GM12878 (cell line): Measurements from ENCODE around the gene ATP1B1. TPM values are rescaled to one million over a fixed set of nuclear protein-coding genes. Genes with fewer than 3 reads are reported as not detected.
A peak's percentile ranks its signal among the peaks of the same experiment; 100 is the strongest.

Experiments
- BHLHE40 ChIP-seq, 2 experiments: fragments of 450-650 bp in 1 of 2; IDR thresholded peaks; 2 replicates each; pipeline ENCODE4 v1.6.1; 2011 to 2017; ENCODE audit warnings: low read depth in 2 of 2, borderline replicate concordance in 1 of 2, improper control_type of control experiment in 1 of 2, low read length in 1 of 2, mild to moderate bottlenecking in 1 of 2
- CBX3 ChIP-seq: fragments of 200-600 bp; sonication (generic); IDR thresholded peaks from 2 replicates; pipeline ENCODE4 v1.6.1; 2016; ENCODE audit warnings: low read depth, borderline replicate concordance
- CREB1 ChIP-seq: IDR thresholded peaks from 2 replicates; pipeline ENCODE4 v1.6.1; 2012; ENCODE audit warnings: low read depth, mild to moderate bottlenecking, inconsistent platforms
- EED ChIP-seq: sonication (generic); IDR thresholded peaks from 2 replicates; pipeline ENCODE4 v1.6.1; 2016; ENCODE audit warnings: antibody characterized with exemption, low read depth
- EP300 ChIP-seq, 2 experiments: fragments of 150-350 bp in 1 of 2; IDR thresholded peaks; 2 replicates each; pipeline ENCODE4 v1.6.1; 2011 to 2012; ENCODE audit warnings: low read depth in 2 of 2, low read length in 2 of 2, borderline replicate concordance in 1 of 2, improper control_type of control experiment in 1 of 2, inconsistent platforms in 1 of 2; ENCODE audit not compliant: control insufficient read depth in 1 of 2
- ESRRA ChIP-seq: IDR thresholded peaks from 2 replicates; pipeline ENCODE4 v1.6.1; 2012; ENCODE audit warnings: mild to moderate bottlenecking, low read length, improper control_type of control experiment
- JUNB ChIP-seq: IDR thresholded peaks from 2 replicates; pipeline ENCODE4 v1.6.1; 2016; ENCODE audit warnings: antibody characterized with exemption, mild to moderate bottlenecking
- JUND ChIP-seq: IDR thresholded peaks from 2 replicates; pipeline ENCODE4 v1.6.1; 2012; ENCODE audit warnings: low read depth, mild to moderate bottlenecking, low read length, improper control_type of control experiment, moderate library complexity
- LARP7 ChIP-seq: fragments of 450-650 bp; IDR thresholded peaks from 2 replicates; pipeline ENCODE4 v1.6.1; 2017; ENCODE audit warnings: mild to moderate bottlenecking
- MEF2A ChIP-seq: IDR thresholded peaks from 2 replicates; pipeline ENCODE4 v1.6.1; 2011; ENCODE audit warnings: low read depth, mild to moderate bottlenecking, low read length, moderate library complexity; ENCODE audit not compliant: insufficient read depth
- NFIC ChIP-seq: IDR thresholded peaks from 2 replicates; pipeline ENCODE4 v1.6.1; 2012; ENCODE audit warnings: low read depth, mild to moderate bottlenecking, inconsistent platforms, low read length, moderate library complexity
- RCOR1 ChIP-seq: conservative IDR thresholded peaks from 2 replicates; pipeline ENCODE4 v1.6.1; 2012; ENCODE audit warnings: low read depth, low read length, improper control_type of control experiment
- polyA plus RNA-seq, 11 experiments: library from polyadenylated mRNA; depleted of rRNA in 4 of 11; unstranded in 6 of 11; stranded (reverse) in 5 of 11; fragments of >200 nt; fragmentation: Nextera tagmentation in 4 of 11; fragmentation: Illumina TruSeq in 1 of 11; extraction: Ambion mirVana in 4 of 11; extraction: Trizol in 1 of 11; gene quantifications; 1 replicate in 1 of 11; 2 replicates in 10 of 11; pipeline versions ENCODE4 v1.2.1 to v1.2.3, GENCODE V29; 2011 to 2016; ENCODE audit warnings: inconsistent platforms in 2 of 11, missing spikeins in 2 of 11, low read depth in 1 of 11
- total RNA-seq, 4 experiments: library from RNA; depleted of rRNA in 3 of 4; stranded (reverse); fragments of >200 nt in 3 of 4; fragmentation: Illumina TruSeq in 1 of 4; extraction: Trizol in 1 of 4; gene quantifications; 2 replicates each; pipeline versions ENCODE4 v1.2.1 to v1.2.3, GENCODE V29; 2013 to 2021
- TF ChIP-seq, protein P1 (sequence below): fragments of 450-650 bp; conservative IDR thresholded peaks from 2 replicates; pipeline ENCODE4 v1.6.1; 2017; ENCODE audit warnings: mild to moderate bottlenecking, moderate library complexity
- TF ChIP-seq, protein P2 (sequence below): IDR thresholded peaks from 2 replicates; pipeline ENCODE4 v1.6.1; 2011; ENCODE audit warnings: borderline replicate concordance, low read depth, mild to moderate bottlenecking, moderate library complexity, low read length; ENCODE audit not compliant: insufficient read depth, poor library complexity, severe bottlenecking
- TF ChIP-seq, protein P3 (sequence below): fragments of 450-650 bp; IDR thresholded peaks from 2 replicates; pipeline ENCODE4 v1.6.1; 2017; ENCODE audit warnings: mild to moderate bottlenecking, moderate library complexity
- TF ChIP-seq, protein P4 (sequence below): fragments of 450-650 bp; IDR thresholded peaks from 2 replicates; pipeline ENCODE4 v1.6.1; 2017; ENCODE audit warnings: mild to moderate bottlenecking, moderate library complexity

The ATP1B1 gene
- total and polyA plus RNA-seq, 10 of the 15 experiments (the other 5 are each of a cell fraction or from before 2014, with no cell fraction given), result 0.84 to 14.0 (median 1.4) TPM

DNA sequence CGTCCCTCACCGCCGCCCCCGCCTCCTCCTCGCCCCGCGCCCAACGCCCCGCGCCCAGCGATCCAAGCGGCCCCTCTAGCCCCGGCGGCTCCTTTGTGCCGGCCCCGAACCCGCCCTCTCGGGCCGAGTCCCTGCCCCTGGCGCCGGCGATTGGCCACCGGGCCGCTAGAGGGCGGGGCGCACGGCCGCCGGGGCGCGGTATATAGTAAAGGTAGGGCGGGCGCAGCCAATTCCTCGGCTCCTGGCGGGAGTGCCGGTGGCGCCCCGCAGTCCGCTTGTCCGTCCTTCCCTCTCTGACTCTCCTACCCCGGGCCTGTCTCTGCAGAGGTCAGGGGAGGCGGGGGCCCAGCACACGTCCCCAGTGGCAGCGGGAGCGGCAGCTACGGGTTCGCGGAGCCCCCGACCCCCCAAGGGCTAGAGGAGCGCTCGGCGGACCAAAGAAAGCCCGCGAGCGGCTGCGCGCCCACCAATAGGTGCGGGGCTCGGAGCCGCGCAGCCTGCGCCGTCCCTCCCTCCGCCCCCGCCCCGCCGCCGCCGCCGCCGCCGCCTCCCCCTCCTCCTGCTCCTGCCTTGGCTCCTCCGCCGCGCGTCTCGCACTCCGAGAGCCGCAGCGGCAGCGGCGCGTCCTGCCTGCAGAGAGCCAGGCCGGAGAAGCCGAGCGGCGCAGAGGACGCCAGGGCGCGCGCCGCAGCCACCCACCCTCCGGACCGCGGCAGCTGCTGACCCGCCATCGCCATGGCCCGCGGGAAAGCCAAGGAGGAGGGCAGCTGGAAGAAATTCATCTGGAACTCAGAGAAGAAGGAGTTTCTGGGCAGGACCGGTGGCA, at the start of gene ATP1B1 (continued):
- TF ChIP-seq CREB1 (no peak), NFIC (no peak), CBX3 (no peak), BHLHE40 (IDR thresholded peaks at IDR 0.05; ENCODE audit: borderline replicate concordance in 1 of 2, low read depth in 2 of 2, low read length in 1 of 2) (peak in 1 of 2 experiments; percentile 19; a peak in 1 of 4 replicates), MEF2A (no peak), EED (0 out of 2 replicates have a peak, but pooled peaks have one; percentile 16), ESRRA (no peak), RCOR1 (no peak), EP300 (IDR thresholded peaks at IDR 0.05; ENCODE audit: borderline replicate concordance in 1 of 2, control insufficient read depth in 1 of 2, low read depth in 2 of 2, low read length in 2 of 2) (no peak), JUNB (no peak), LARP7 (peak; percentile 15; the same call in 1 of the 2 replicates), JUND (no peak)
- TF ChIP-seq, protein P1, sequence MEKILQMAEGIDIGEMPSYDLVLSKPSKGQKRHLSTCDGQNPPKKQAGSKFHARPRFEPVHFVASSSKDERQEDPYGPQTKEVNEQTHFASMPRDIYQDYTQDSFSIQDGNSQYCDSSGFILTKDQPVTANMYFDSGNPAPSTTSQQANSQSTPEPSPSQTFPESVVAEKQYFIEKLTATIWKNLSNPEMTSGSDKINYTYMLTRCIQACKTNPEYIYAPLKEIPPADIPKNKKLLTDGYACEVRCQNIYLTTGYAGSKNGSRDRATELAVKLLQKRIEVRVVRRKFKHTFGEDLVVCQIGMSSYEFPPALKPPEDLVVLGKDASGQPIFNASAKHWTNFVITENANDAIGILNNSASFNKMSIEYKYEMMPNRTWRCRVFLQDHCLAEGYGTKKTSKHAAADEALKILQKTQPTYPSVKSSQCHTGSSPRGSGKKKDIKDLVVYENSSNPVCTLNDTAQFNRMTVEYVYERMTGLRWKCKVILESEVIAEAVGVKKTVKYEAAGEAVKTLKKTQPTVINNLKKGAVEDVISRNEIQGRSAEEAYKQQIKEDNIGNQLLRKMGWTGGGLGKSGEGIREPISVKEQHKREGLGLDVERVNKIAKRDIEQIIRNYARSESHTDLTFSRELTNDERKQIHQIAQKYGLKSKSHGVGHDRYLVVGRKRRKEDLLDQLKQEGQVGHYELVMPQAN, result peak; percentile 48
- TF ChIP-seq, protein P2, sequence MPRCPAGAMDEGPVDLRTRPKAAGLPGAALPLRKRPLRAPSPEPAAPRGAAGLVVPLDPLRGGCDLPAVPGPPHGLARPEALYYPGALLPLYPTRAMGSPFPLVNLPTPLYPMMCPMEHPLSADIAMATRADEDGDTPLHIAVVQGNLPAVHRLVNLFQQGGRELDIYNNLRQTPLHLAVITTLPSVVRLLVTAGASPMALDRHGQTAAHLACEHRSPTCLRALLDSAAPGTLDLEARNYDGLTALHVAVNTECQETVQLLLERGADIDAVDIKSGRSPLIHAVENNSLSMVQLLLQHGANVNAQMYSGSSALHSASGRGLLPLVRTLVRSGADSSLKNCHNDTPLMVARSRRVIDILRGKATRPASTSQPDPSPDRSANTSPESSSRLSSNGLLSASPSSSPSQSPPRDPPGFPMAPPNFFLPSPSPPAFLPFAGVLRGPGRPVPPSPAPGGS, result no peak
- TF ChIP-seq, protein P3, sequence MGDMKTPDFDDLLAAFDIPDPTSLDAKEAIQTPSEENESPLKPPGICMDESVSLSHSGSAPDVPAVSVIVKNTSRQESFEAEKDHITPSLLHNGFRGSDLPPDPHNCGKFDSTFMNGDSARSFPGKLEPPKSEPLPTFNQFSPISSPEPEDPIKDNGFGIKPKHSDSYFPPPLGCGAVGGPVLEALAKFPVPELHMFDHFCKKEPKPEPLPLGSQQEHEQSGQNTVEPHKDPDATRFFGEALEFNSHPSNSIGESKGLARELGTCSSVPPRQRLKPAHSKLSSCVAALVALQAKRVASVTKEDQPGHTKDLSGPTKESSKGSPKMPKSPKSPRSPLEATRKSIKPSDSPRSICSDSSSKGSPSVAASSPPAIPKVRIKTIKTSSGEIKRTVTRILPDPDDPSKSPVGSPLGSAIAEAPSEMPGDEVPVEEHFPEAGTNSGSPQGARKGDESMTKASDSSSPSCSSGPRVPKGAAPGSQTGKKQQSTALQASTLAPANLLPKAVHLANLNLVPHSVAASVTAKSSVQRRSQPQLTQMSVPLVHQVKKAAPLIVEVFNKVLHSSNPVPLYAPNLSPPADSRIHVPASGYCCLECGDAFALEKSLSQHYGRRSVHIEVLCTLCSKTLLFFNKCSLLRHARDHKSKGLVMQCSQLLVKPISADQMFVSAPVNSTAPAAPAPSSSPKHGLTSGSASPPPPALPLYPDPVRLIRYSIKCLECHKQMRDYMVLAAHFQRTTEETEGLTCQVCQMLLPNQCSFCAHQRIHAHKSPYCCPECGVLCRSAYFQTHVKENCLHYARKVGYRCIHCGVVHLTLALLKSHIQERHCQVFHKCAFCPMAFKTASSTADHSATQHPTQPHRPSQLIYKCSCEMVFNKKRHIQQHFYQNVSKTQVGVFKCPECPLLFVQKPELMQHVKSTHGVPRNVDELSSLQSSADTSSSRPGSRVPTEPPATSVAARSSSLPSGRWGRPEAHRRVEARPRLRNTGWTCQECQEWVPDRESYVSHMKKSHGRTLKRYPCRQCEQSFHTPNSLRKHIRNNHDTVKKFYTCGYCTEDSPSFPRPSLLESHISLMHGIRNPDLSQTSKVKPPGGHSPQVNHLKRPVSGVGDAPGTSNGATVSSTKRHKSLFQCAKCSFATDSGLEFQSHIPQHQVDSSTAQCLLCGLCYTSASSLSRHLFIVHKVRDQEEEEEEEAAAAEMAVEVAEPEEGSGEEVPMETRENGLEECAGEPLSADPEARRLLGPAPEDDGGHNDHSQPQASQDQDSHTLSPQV, result no peak
- TF ChIP-seq, protein P4, sequence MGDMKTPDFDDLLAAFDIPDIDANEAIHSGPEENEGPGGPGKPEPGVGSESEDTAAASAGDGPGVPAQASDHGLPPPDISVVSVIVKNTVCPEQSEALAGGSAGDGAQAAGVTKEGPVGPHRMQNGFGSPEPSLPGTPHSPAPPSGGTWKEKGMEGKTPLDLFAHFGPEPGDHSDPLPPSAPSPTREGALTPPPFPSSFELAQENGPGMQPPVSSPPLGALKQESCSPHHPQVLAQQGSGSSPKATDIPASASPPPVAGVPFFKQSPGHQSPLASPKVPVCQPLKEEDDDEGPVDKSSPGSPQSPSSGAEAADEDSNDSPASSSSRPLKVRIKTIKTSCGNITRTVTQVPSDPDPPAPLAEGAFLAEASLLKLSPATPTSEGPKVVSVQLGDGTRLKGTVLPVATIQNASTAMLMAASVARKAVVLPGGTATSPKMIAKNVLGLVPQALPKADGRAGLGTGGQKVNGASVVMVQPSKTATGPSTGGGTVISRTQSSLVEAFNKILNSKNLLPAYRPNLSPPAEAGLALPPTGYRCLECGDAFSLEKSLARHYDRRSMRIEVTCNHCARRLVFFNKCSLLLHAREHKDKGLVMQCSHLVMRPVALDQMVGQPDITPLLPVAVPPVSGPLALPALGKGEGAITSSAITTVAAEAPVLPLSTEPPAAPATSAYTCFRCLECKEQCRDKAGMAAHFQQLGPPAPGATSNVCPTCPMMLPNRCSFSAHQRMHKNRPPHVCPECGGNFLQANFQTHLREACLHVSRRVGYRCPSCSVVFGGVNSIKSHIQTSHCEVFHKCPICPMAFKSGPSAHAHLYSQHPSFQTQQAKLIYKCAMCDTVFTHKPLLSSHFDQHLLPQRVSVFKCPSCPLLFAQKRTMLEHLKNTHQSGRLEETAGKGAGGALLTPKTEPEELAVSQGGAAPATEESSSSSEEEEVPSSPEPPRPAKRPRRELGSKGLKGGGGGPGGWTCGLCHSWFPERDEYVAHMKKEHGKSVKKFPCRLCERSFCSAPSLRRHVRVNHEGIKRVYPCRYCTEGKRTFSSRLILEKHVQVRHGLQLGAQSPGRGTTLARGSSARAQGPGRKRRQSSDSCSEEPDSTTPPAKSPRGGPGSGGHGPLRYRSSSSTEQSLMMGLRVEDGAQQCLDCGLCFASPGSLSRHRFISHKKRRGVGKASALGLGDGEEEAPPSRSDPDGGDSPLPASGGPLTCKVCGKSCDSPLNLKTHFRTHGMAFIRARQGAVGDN, result 0 out of 2 replicates have a peak, but pooled peaks have one; percentile 49
